Measurements from ENCODE around the gene GLT6D1.

DNA sequence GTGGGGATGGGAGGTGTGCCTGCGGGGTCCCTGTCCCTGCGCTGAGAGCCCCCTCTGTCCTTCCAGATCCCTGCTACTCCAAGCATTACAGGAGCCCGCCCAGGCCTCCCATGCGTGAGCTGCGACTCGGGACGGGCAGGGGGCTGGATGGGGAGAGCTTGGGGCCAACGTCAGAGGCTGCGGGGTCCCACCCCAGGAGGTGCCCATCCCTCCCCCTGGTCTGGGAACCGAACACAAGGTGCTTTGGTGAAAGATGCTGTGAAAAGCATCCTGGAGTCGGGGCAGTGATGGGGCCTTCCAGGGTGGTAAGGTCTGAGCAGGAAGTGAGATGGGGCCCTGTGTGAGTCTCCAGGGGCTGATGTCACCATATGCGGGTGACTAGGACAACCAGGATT lies 26.5 kb upstream of the GLT6D1 start:
- TF ChIP-seq, protein P1, sequence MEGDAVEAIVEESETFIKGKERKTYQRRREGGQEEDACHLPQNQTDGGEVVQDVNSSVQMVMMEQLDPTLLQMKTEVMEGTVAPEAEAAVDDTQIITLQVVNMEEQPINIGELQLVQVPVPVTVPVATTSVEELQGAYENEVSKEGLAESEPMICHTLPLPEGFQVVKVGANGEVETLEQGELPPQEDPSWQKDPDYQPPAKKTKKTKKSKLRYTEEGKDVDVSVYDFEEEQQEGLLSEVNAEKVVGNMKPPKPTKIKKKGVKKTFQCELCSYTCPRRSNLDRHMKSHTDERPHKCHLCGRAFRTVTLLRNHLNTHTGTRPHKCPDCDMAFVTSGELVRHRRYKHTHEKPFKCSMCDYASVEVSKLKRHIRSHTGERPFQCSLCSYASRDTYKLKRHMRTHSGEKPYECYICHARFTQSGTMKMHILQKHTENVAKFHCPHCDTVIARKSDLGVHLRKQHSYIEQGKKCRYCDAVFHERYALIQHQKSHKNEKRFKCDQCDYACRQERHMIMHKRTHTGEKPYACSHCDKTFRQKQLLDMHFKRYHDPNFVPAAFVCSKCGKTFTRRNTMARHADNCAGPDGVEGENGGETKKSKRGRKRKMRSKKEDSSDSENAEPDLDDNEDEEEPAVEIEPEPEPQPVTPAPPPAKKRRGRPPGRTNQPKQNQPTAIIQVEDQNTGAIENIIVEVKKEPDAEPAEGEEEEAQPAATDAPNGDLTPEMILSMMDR (conservative IDR thresholded peaks at IDR 0.05; ENCODE audit: low read length), result no peak
- no peak for TF ChIP-seq EZH2phosphoT487 (IDR thresholded peaks at IDR 0.05; ENCODE audit: borderline replicate concordance, low read depth, low read length)

Data from OCI-LY7 (cell line).